Gastrocnemius medialis (tissue), 4 donors: ENCODE measurements around the gene KCNF1. TPM values are rescaled to one million over a fixed set of nuclear protein-coding genes. Genes with fewer than 3 reads are reported as not detected.
A peak's percentile ranks its signal among the peaks of the same experiment; 100 is the strongest.

ENCODE experiments used
- ATAC-seq, 2 donors: fragments of 150-250 bp; one replicate each; pipeline ENCODE4 v1.9.1; 2016
- DNase-seq, 2 donors: peaks; one replicate each; pipeline ENCODE4 v3.0.0-alpha.2; 2019
- H3K27ac ChIP-seq, 4 donors: fragments of 200-600 bp; sonication (generic); 1 replicate in 1 of 4; 2 replicates in 3 of 4; pipeline ENCODE4 v1.5.1; 2016 to 2018; ENCODE audit warnings: mild to moderate bottlenecking in 2 of 4, moderate library complexity in 1 of 4
- H3K27me3 ChIP-seq, 3 donors: fragments of 200-600 bp; sonication (generic) in 2 of 3; 1 replicate in 1 of 3; 2 replicates in 2 of 3; pipeline versions ENCODE4 v1.5.1 to v1.6.0; 2016 to 2019; ENCODE audit warnings: mild to moderate bottlenecking in 1 of 3, moderate library complexity in 1 of 3
- H3K36me3 ChIP-seq, 2 donors: fragments of 200-600 bp; sonication (generic) in 1 of 2; one replicate each; pipeline ENCODE4 v1.5.1; 2017 to 2018
- H3K4me1 ChIP-seq, 2 donors: fragments of 200-600 bp; sonication (generic) in 1 of 2; one replicate each; pipeline ENCODE4 v1.5.1; 2016 to 2017; ENCODE audit warnings: mild to moderate bottlenecking in 2 of 2
- H3K4me3 ChIP-seq, 4 donors: fragments of 200-600 bp; sonication (generic) in 3 of 4; 1 replicate in 1 of 4; 2 replicates in 3 of 4; pipeline ENCODE4 v1.5.1; 2016 to 2019; ENCODE audit warnings: mild to moderate bottlenecking in 2 of 4
- H3K9me3 ChIP-seq, 3 donors: fragments of 200-600 bp; sonication (generic) in 2 of 3; 1 replicate in 1 of 3; 2 replicates in 2 of 3; pipeline ENCODE4 v1.5.1; 2016 to 2019
- POLR2A ChIP-seq, 2 donors: fragments of 450-650 bp; IDR thresholded peaks; one replicate each; pipeline ENCODE4 v1.6.1; 2017; ENCODE audit warnings: antibody characterized with exemption in 2 of 2, mild to moderate bottlenecking in 2 of 2, moderate library complexity in 2 of 2
- in situ Hi-C, 4 donors: fragments of 200-750 bp; cut with MboI; loops; one replicate each; pipeline versions ENCODE4 v1.15.0 to v1.8.0; 2017; ENCODE audit warnings: low sequenced_read_pairs in 4 of 4
- intact Hi-C: fragments of 100-400 bp; cut with DNase I; formaldehyde crosslinking; loops from one replicate; pipeline ENCODE4 v1.15.1; 2023; ENCODE audit warnings: low total_unique reads
- total RNA-seq, 4 donors: library from RNA; depleted of rRNA; stranded (reverse); fragments of >200 nt; gene quantifications; one replicate each; pipeline versions ENCODE4 v1.1.0 to v1.2.3, GENCODE V29; 2016
- TF ChIP-seq, protein P1 (sequence below), 5 experiments: fragments of 450-650 bp in 3 of 5; fragments of 200-600 bp in 2 of 5; sonication (generic) in 2 of 5; IDR thresholded peaks in 4 of 5; conservative IDR thresholded peaks in 1 of 5; 1 replicate in 4 of 5; 2 replicates in 1 of 5; pipeline ENCODE4 v1.5.1; 2016 to 2019; ENCODE audit warnings: antibody characterized with exemption in 5 of 5, mild to moderate bottlenecking in 3 of 5, moderate library complexity in 3 of 5

The KCNF1 gene
- total RNA-seq, 4 donors from 2014 or later = not detected

DNA sequence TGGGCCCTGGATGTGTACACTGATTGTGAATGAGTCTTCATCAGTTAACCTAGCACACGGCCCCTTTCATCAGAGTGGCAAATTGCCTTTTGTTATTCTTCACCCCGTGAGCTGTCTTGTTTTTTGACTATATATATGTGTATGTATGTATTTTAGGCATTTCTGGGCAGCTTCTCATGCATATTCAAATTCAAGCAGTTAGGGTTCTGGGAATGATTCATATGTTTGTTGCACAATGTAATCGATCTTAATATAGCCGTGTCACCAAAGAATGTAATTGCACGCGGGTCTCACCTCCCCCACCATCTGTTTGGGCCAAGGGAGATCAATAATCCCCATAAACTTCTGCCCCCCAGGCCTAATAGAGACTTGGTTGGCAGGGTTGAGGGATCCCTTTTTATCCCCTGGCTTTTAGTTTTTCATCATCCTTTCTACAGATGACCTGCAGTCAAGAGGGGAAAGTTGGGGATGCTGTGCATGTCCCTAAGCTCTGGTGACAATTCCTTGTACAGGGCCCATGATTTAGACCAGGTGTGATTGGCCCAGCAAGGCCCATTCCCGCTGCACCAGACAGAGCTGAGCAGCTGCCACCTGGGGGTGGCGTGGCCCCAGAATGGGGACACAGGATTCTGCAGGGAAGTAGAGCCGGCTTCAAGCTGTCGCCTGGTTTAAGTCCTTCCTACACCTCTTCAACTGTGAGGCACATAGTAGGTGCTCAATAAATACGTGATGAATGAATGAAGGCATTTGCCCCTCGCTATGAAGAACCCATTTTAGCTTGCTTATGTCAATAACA, 19.2 kb downstream of the KCNF1 start:
- H3K27me3 ChIP-seq = no peaks in the 10 kb centered on the region
- H3K4me1 ChIP-seq = peaks cover 8 to 16% of the 10 kb centered on the region in 2 donors
- H3K36me3 ChIP-seq = no peaks in the 10 kb centered on the region
- TF ChIP-seq, protein P1, sequence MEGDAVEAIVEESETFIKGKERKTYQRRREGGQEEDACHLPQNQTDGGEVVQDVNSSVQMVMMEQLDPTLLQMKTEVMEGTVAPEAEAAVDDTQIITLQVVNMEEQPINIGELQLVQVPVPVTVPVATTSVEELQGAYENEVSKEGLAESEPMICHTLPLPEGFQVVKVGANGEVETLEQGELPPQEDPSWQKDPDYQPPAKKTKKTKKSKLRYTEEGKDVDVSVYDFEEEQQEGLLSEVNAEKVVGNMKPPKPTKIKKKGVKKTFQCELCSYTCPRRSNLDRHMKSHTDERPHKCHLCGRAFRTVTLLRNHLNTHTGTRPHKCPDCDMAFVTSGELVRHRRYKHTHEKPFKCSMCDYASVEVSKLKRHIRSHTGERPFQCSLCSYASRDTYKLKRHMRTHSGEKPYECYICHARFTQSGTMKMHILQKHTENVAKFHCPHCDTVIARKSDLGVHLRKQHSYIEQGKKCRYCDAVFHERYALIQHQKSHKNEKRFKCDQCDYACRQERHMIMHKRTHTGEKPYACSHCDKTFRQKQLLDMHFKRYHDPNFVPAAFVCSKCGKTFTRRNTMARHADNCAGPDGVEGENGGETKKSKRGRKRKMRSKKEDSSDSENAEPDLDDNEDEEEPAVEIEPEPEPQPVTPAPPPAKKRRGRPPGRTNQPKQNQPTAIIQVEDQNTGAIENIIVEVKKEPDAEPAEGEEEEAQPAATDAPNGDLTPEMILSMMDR (IDR thresholded peaks at IDR 0.05 in 4 of 5, conservative IDR thresholded peaks at IDR 0.05 in 1 of 5) = no peak
- no peak for TF ChIP-seq POLR2A (IDR thresholded peaks at IDR 0.05)
- peak overlapping the region in 2 of 4 donors; percentile 74 to 77 for H3K27ac ChIP-seq
- no peak overlapping the region for H3K4me3 ChIP-seq
- DNase-seq (no peak), ATAC-seq (no peak)
- in situ Hi-C loops (no loop called here), intact Hi-C loops (loop anchor here (2.0 to 5.0 kb wide), 2 partner anchors 59 to 88 kb away; no protein-coding TSS in a partner anchor)
- no peaks in the 10 kb centered on the region for H3K9me3 ChIP-seq

DNA sequence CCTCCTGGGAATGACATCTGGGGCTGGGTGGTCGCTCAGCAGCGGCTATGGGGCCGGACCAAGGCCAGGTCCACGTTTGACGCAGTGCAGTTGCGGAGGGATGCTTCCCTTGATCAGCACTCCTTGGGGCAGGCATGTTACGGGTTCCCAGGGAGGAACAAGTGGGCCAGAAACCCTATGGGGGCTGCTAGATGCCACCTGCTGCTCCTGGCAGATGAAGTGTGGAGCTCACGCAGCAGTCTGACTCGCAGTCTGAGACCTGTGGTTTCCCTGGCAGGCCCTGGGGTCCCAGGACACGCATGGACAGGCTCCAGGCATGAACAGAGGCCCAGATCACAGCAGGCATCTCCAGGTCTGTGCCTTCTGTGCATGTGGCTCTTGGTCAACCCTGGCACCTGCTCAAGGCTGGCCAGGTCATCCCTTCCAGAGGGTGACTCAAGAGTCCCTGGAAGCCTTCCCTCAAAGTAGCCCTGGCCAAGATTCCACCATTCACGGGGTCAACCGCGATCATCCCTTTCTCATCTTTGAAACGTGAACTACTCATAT, 20.0 kb downstream of the KCNF1 start:
- Histone ChIP-seq H3K9me3 (no peaks in the 10 kb centered on the region), H3K27ac (peak overlapping the region; percentile 57 to 82 (median 76)), H3K27me3 (no peaks in the 10 kb centered on the region), H3K4me3 (no peak overlapping the region), H3K4me1 (peaks cover 8 to 16% of the 10 kb centered on the region in 2 donors), H3K36me3 (no peaks in the 10 kb centered on the region)
- intact Hi-C loops = loop anchor here (2.0 to 5.0 kb wide), 4 partner anchors 27 to 667 kb away; no protein-coding TSS in a partner anchor
- in situ Hi-C loops = no loop called here
- TF ChIP-seq POLR2A (IDR thresholded peaks at IDR 0.05) = no peak
- TF ChIP-seq, protein P1 (IDR thresholded peaks at IDR 0.05 in 4 of 5, conservative IDR thresholded peaks at IDR 0.05 in 1 of 5) = peak in 1 of 5 experiments; percentile 12
- DNase-seq (peak; percentile 90 to 95), ATAC-seq (peak; percentile 98 to 99)

- Histone ChIP-seq H3K4me1 (peaks cover 8 to 16% of the 10 kb centered on the region in 2 donors), H3K27ac (peak overlapping the region; percentile 57 to 82 (median 75)), H3K36me3 (no peaks in the 10 kb centered on the region), H3K9me3 (no peaks in the 10 kb centered on the region), H3K27me3 (no peaks in the 10 kb centered on the region), H3K4me3 (no peak overlapping the region)
- in situ Hi-C loops (no loop called here), intact Hi-C loops (loop anchor here (2.0 to 5.0 kb wide), 3 partner anchors 26 to 666 kb away; no protein-coding TSS in a partner anchor)
- no peak for TF ChIP-seq POLR2A (IDR thresholded peaks at IDR 0.05)
- TF ChIP-seq, protein P1 (IDR thresholded peaks at IDR 0.05 in 4 of 5, conservative IDR thresholded peaks at IDR 0.05 in 1 of 5) = no peak
- no peak for ATAC-seq
- DNase-seq = no peak
Measured at GRCh38 chr2:10932345-10933151, 20.8 kb downstream of the KCNF1 start.

DNA sequence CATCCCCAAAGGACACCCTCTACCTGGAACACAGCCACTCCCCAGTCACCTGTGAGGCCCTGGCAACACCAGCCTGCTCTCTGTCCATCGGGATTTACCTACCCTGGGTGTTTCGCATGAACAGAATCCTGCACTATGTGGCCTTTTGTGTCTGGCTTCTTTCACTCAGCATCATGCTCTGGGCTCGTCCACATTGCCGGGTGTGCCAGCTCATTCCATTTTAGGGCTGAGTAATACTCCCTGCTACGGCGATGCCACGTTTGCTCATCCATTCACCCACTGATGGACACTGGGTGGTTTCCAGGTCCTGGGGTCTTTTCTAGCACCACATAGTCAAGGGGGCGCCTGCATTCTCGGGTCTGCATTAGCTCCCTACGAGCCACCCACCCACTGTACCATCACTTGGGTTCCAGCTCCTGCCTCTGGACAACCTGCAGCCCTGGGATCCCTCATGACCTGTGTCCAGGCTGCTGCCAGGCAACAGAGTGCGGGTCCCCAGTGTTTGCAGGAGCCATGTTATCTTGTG, 22.0 kb downstream of the KCNF1 start:
- intact Hi-C loops = loop anchor here (2.0 to 5.0 kb wide), 3 partner anchors 25 to 665 kb away; no protein-coding TSS in a partner anchor
- no peak for ATAC-seq

More for the DNA sequence above, 22.0 kb downstream of the KCNF1 start:
- no peaks in the 10 kb centered on the region for H3K36me3 ChIP-seq
- in situ Hi-C loops = no loop called here
- no peaks in the 10 kb centered on the region for H3K9me3 ChIP-seq
- no peak for DNase-seq
- H3K27me3 ChIP-seq = no peaks in the 10 kb centered on the region
- peaks cover 8 to 16% of the 10 kb centered on the region in 2 donors for H3K4me1 ChIP-seq
- H3K27ac ChIP-seq = no peak overlapping the region
- no peak overlapping the region for H3K4me3 ChIP-seq
- no peak for TF ChIP-seq POLR2A (IDR thresholded peaks at IDR 0.05)
- TF ChIP-seq, protein P1 (IDR thresholded peaks at IDR 0.05 in 4 of 5, conservative IDR thresholded peaks at IDR 0.05 in 1 of 5) = no peak
